HG03439 (cell line): ENCODE results near the gene SPRED2.

Experiments
- ATAC-seq: cut with Tn5 transposase; IDR thresholded peaks from one replicate; pipeline ENCODE4 v1.9.1; 2021; ENCODE audit warnings: mild to moderate bottlenecking, moderate library complexity; ENCODE audit not compliant: unreplicated experiment

Gene SPRED2

GRCh38 chr2:65369980-65370379 is 62.4 kb downstream of the SPRED2 start:
- ATAC-seq, result no peak

GRCh38 chr2:65369574-65369973 is 62.8 kb downstream of the SPRED2 start:
- ATAC-seq, result no peak

DNA sequence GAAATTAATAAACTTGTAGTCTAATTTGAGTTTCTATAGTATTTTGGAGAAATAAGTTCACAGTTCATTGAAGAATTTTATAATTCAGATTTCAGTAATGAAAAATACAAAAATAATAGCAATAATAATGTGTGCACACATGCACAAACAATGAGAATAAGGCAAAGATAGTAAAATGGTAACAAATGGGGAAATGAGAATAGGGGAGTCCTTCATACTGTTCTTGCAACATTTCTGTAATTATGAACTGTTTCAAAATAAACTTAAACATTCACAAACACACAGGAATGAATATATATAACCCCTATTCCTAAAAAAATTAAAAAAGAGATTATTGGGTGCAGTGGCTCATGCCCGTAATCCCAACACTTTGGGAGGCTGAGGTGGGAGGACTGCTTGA is 63.9 kb downstream of the SPRED2 start:
- ATAC-seq, result no peak

DNA sequence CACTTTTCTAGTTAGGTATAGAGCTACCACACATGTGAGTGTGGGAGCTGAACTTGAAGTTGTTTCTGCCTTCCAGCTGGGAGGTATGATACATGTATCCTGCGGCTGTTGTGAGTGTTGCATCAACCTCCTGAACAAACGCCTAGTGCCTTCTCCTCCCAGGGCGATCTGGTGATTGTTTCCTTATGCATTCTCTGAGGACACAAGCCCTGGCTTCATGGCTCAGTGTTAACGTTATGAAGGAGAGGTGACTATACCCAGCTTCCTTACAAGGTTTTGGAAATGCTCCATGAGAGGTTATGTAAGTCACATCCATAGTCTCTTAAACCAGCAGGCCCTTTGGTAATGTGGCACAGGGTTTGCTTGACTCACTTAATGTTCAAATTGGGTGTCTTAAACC is 64.9 kb downstream of the SPRED2 start:
- no peak for ATAC-seq

GRCh38 chr2:65366595-65367125 is 65.7 kb downstream of the SPRED2 start:
- ATAC-seq, result no peak

DNA sequence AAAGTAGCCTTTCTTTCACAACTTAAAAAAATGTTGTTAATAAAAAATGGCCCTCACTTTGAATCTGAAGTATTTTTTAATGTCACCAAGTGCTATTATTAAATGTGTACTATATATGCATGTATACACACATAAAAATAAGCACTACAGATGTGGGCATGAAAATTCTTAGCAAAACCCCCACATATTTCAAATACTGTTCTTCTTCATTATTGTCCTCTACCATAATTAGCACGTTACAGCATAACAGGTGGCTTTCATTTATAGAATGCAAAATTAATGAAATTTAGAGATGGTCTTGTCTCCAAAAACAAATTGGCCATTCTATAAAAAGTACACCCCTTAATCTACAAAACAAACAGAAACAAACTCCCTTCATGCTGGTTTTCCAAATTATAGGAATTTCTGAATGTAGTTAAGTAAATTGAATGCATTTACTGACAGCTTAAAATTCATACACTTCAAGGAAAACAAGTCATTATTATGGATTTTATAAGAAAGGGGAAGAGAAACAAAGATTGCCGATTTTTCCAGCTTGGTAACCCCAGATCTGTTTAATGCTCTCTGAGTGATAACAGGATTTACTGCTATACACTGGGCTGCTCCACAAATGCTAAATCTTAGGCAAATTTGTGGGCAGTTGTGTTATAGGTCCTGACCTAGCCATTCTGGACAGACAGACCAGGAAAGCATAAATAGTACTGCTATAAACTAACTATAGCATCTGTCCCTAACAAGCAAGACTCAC is 67.2 kb downstream of the SPRED2 start:
- ATAC-seq, result no peak

GRCh38 chr2:65363879-65364666 is 68.3 kb downstream of the SPRED2 start:
- no peak for ATAC-seq

DNA sequence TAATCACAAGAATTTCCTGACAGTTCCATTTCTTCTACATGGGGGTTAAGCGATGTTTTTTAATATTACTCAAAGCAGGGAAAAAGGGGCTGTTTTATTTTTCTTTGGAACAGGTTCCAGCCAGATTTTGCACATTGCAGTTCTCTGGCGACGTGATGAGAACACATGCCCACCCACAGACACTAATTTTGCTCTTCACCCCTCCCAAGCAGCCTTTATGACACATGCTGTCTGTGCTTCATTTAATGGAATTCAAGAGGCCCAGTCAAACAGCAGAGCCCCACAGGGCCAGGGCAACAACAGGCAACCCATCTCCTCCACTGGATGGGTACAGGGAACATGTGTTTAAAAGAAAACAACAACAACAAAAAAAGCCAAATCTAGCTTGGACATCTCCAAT is 70.8 kb downstream of the SPRED2 start:
- ATAC-seq, result no peak

DNA sequence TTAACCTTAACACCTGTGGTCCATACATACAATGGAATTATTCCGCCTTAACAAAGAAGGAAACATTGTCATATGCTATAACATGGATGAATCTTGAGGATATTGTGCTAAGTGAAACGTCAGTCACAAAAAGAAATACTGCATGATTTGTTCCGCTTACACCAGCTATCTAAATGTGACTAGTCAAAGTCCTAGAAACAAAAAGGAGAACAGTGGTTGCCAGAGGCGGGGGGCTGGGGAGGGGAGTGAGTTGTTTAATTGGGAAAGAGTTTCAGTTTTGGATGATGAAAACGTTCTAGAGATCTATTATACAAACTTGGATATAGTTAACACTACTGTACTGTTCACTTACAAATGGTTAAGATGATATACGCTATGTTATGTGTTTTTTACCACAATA is 72.0 kb downstream of the SPRED2 start:
- ATAC-seq, result no peak

DNA sequence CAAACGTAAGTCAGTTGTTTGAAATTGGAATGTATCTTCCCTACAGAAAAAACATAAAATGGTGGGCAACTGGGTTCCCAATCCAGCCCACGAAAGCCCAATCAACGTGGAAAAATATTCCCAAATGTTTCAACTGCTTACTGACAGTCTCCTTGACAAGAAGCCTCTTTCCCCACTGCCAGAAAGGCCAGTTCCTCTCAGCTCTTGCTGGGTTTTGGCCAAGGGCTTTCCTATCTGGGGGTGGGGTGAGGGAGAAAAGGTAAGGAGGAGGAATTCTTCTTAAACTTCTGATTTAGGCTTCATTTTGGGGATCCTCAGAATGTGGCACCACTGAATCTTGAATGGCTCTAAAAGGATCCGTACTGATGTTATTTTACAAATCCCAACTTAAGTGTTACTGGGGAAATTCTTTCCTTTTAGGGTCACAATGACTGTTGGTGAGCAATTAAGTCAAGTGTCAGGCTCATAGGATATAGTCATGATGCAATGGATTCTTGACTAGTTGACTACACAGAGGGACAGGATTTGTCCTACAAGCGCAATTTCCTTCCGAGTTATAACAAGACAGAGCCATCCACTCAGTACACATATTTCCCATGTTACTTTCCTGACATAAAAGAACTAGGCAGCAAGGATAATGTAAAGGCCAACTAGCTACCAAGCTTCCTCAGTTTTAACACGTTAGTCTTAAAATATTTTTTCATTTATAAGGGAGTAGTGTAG is 73.6 kb downstream of the SPRED2 start:
- no peak for ATAC-seq

GRCh38 chr2:65357959-65358294 is 74.5 kb downstream of the SPRED2 start:
- ATAC-seq, result peak; percentile 84

GRCh38 chr2:65357095-65357958 is 75.1 kb downstream of the SPRED2 start:
- ATAC-seq, result peak; percentile 31

- no peak for ATAC-seq
Observed at GRCh38 chr2:65355186-65355831, 77.1 kb downstream of the SPRED2 start.

DNA sequence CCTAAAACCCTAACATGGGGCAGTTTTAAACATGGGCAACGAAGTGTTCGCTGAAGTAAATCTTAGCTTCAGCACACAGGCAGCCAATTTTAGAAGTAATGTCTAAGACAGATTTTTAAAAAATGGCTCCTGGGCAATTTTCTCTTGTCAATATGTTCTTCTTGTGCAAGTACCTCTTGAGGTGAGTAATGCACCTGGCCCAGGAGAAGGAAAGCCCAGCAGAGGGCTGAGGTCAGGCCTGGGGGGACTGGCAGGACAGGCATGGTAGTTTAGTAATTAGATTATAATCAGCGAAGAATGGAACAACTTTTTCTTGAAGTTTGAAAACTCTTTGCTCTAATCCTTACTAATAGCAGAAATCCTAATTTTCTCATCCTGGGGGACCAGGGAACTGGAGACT is 77.6 kb downstream of the SPRED2 start:
- ATAC-seq, result no peak

GRCh38 chr2:65353927-65354326 is 78.5 kb downstream of the SPRED2 start:
- no peak for ATAC-seq

DNA sequence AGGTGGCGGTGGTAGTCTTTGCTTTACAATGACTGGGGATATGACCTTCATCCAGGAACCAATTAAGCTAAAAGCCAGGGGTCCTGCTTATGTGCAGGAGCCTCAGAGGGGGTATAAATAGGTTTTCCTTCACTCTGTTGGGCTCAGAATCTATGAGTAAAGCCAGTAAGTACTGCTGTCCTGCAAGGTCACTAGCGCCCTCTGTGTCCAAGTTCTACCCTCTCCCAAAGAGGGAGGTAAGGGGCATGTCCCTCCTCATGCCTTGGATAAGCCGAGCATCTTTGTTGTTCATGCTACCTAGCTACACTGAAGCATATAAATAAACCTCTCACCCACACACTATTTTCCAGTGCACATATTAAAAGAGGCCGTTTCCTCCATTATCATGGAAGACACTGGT is 79.4 kb downstream of the SPRED2 start:
- no peak for ATAC-seq

- no peak for ATAC-seq
Observed at GRCh38 chr2:65351948-65352595, 80.3 kb downstream of the SPRED2 start.

DNA sequence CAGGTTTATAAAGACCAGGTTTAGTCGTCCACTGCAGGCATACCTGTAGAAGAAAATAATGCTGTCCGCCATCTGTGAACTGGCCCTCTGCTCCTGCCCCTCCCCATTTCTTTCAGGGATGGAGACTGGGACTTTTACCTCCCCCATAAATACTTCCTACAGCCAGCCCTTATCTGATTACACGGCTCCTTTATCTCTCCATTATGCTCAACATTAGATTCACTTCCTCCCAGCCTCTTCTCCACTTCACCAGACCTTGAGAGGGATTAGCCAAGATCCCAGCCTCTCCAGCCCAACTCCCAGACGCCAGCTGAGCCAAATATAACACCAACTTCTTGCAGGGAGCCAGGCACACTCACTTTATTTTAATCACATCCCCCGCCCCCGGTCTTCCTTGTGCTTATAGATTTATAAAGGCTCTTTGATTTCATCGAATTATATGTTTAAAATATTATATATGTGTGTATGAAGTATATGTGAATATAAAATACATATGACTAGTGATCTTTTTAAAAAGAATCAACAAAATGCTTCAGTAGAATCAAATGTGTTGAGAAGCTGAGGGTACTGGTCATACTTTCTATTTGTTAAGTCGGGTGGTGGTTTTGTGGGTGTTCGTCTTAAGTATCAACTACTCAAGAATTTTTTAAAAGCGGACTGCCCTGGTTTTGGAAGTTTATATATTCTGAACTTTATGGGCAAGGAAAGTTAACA is 81.0 kb downstream of the SPRED2 start:
- no peak for ATAC-seq

DNA sequence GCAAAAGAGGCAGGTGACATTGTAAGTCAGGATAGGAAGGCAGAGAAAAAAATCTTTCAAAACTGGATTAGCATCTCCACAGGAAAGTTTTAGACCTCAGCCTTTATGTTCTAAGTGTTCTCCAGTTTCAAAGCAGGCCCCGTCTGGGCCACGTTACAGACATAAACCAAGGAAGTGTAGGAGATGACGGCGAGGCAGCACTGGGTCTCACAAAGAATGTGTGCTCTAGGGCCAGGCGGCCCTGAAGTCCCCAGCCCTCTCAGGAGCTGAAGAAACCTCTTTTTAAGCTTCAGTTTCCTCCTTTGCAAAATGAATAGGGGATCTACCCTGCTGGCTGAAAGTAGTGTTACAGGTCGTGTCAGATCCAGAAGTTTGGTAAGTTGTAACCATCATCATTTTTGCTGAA is 81.7 kb downstream of the SPRED2 start:
- no peak for ATAC-seq
